HG02943 (cell line): ENCODE measurements around the gene HOXB3.

Source experiments
- ATAC-seq: cut with Tn5 transposase; IDR thresholded peaks from one replicate; pipeline ENCODE4 v1.9.1; 2021; ENCODE audit warnings: mild to moderate bottlenecking, low read depth, moderate library complexity; ENCODE audit not compliant: unreplicated experiment

The HOXB3 gene

DNA sequence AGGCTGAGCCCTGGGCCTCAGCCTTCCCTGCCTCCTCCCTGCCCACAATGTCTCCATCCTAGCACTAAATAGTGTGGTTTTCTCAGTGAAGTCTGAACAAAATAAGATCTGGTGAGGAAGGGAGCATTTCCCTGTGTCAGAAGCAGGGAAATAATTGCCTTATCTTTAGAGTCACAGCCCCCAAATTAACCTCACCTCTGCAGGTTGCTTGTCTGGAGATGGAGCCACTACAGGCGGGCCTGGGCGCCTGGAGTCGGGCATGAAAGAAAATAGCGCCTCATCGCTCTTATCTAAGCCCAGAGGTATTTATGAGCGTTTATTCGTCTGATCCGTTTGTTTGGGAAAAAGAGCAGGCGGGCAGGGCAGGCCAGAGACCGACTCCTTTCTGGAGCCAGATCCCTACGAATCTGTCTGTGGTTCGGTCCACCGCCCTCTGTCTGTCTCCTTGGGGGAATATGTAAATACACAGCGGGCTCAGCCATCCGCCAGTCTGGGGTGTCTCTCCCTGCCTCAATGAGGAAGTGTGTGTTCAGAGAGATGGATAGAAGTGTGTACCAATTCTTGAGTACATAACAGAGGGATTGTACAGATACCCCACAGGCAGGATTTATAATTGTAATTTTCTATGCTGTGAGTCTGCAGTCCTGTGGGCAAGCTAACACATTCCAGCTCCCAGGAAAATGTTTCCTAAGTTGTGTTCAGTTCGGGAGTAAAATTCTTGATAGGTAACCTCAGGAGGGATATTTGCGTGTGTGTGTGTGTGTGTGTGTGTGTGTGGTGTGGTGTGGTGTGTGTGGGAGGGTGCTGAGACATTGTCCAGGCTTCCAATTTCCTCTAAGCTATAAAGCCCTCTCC is 10.4 kb upstream of the HOXB3 start:
- ATAC-seq, result no peak

DNA sequence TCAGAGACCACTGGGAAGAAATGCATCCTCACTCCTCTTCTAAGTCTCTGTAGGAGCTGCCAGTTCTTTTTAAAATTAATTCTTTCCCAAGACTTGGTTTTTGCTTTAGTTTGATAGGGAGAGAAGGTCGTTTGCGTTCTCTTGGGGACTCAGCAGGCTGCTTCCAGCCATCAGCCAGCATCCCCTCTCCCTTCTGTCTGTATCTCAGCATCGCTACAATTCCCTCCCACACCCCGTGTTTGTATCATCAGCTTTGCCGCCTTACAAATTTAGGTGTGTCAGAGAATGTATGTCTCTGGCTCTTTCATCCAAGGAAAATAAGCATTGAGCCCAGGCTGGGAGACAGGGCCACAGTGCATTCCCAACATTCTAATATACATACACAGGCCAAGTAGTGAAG is 9.3 kb upstream of the HOXB3 start:
- no peak for ATAC-seq

DNA sequence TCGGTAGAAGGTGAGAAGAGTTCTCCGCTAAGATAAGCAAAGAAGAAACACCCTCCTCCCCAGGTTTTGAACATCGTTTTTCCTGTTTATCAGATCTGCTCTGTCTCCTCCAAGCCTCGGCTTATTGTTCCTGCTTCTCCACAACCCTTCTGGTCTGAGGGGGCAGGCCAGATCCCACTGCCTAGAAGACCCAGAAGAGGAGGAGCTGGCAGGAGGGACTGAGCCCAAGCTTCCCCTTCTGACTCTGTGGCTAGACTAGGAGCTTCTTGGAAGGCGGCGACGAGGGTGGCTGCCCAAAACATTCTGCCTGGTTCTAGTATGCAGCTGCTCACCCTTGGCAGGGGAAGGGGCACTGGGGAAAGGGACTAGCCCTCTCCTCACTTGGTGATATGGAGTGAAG is 8.7 kb upstream of the HOXB3 start:
- ATAC-seq, result no peak

DNA sequence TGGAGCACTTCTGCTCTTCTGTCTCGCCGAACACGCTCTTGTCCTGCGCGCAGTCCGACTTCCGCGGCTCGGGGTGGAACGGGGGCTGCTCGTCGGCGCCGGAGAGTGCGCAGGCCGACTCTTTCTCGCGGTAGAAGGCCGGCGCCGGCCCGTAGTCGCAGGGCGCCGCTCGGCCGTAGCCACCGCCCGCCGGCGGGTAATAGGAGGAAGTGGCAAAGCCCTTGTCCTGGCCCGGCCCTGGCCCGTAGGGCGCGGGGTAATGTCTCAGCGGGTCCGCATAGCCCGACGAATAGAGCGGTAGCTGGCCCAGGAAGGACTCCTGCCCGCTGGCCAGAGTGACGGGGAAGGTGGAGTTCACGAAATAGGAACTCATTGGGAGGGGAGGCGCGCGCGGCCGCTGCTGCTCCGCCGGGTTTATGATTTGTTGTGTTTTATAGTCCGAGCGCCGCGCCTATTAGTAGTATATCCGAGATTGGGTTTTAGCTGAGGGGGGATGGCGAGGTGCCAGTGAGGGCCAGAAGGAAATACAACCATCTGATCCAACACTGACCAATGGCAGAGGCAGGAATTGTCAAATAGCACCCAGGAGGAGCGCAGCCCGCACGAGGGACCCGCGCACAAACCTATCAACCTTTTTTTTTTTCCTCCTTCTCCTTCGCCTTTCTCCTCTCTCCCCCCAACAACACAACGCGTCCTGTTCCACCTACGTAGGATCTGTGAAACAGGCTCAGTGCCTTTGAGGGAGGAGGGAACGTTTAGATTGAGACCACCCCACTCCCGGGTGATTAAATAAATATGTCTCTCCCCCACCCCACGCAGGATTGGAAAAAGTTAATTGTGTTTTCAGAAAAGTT is 8.0 kb upstream of the HOXB3 start:
- ATAC-seq, result no peak

DNA sequence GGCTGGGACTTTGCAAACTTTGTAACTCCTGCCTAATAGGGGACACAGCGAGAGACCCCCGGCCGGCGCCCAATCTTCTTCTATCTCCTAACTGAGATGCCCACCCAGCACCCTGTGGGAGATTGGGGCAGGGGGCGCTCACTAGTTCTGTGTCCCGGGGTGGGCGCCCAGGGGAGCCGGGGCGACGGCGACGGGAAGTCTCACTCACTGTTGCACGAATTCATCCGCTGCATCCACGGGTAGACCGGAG is 7.4 kb upstream of the HOXB3 start:
- no peak for ATAC-seq

DNA sequence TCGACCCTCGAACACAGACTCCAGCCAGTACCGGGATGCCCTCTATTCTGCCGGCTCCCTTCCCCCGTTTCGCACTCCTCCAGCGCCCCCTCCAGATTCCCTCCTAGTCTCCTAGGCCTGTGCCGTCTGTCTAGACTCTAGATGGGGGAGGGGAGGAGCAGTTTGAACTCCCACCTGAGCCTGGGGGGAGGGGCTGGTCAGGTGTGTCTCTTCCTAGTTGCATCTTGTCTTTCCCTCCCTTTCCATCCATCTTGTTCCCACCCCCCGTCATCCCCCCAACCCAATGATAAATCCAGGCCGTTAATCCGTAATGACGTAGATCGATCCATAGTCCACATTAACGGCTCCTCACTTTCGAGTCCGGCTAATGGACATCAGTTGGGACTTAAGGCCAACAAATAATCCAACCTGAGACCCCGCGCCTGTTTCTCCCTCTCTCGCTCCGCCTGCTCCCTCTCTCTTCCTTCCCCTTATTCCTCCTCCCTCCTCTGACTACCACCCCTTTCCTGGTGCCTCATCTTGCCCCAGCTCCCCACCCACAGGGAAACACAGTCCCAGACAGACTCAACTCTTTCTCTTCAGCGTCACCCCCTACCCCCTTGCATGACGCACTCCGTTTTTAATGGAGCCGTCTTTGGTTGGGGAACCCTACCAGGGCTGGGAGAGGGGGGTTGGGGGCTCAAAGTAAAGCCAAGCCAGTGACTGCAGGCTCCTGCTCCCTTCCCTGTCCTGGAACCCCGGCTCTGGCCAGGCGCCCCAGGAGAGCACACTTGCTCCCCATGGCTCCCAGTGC is 6.9 kb upstream of the HOXB3 start:
- ATAC-seq, result no peak

DNA sequence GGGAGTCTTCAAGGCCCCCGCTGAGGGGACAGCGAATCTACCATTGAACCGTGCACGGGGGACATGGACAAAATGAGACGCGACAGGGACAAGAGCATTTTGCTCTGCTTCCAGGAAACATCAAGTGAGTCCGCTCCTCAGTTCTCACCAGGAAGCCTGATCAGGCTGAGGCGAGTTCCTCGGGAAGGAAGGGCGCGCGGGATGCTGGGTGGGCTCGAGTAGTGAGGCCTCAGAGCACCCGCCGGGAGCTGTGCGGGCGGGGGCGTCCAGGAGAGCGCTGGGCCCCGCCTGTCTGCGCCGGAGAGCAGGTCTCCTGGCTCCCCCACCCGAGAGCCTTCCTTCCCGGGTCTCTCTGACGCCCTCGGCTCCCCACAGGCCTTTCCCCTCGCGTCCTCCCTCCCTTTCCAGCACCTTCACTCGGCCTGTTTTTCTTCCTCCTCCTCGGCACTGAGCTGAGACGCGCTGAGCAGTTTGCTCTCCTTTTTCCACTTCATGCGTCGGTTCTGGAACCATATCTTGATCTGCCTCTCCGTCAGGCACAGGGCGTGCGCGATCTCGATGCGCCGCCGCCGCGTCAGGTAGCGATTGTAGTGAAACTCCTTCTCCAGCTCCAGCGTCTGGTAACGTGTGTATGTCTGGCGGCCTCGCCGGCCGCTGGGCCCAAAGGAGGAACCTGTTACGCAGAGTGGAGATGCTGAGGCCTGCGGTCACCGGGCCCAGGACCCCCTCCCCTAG is 6.1 kb upstream of the HOXB3 start:
- ATAC-seq, result no peak

DNA sequence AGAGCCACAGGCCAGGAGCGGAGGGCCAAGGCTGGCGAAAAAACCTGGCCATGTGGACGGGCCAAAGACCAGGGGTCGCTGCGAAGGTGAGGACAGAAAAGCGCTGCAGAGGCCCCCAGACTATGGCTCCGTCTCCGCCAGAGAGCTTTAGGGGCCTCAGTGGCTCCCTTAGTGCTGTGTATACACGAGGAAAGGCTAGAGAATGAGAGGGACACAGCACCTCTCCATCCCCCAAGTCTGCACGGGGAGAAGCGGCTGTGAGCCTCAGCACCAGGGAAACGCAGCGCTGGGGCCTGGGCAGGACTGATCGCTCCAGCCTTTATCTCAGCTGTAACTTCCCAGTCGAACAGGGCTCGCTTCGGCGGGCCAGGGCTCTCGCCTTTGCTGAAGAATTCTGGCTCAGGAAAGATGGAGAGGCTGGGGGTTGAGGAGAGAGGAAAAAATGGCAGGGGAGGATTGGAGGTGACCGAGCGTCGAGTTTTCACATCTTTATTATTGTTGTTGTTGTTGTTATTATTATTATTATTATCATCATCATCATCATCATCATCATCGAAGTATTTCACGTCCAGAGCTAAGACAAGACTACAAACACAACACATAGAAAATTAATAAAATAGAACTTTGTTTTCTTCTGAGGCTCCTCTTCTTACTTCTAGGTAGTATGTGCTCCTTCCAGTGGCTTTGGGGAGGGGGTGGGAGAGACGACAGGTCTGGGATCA is 5.4 kb upstream of the HOXB3 start:
- no peak for ATAC-seq

DNA sequence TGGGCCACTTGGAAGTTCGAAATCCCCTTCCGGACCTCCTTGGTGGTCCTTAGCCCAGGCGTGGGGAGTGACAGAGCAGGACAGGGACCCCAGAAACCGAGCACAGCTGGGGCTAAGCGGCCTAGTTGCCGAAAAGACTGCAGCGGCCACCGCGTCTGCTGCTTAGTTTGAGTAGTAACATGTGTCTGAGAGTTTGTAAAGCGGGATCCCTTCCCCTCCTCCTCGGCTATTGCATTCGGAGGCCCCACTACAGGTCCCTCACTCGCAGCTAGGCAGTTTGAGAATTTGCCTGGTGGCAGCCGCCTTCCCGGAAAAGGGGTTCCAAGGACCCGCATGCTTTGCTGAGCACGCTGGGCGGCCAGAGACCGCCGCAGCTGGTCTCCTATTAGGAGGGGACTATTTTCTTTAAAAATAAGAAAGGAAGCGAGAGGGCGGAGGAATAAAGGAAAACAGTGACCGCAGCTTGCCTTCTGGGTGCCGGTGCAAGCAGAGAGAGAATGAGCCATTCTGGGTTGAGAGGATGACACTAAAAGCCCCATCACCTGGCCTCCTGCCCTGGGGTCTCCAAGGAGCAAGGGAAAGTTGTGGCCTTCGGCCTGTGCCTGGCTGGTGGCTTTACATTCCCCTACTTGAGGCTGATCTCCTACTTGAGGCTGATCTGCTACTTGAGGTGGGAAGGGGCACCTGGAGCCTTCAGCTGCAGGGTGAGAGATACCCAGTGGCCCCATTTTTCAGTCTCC is 4.7 kb upstream of the HOXB3 start:
- ATAC-seq, result no peak

DNA sequence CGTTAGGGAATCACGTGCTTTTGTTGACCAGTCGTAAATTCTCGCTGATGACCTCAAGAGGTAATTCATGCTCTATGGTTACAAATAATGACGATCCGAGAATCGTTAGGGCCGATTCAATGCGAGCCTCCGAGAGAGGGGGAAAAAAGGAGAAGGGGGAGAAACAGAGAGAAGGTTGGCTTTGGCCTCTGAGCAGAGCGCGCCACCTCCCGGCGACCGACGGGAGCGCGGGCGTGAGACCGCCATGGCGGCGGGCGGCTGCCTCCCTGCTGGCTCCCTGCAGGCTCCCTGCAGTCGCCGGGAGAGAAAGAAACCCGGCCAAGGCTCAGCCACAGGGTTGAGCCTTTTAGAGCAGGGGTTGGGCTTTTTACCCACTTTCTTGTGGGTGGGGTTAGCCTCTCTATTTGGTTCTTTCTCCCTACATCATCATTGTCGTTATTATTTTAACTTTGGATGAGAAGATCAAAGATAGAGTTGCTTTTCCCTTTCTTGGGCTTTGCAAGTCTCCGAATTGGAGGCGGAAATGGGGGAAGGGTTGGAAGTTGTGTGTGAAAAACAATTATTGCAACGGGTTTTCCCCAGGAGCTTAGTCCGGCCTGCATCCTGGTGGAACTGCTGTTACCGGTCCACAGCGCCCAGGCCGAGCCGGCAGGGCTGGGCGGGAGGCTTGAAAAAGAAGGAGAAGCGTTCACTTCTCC is 3.9 kb upstream of the HOXB3 start:
- ATAC-seq, result no peak

DNA sequence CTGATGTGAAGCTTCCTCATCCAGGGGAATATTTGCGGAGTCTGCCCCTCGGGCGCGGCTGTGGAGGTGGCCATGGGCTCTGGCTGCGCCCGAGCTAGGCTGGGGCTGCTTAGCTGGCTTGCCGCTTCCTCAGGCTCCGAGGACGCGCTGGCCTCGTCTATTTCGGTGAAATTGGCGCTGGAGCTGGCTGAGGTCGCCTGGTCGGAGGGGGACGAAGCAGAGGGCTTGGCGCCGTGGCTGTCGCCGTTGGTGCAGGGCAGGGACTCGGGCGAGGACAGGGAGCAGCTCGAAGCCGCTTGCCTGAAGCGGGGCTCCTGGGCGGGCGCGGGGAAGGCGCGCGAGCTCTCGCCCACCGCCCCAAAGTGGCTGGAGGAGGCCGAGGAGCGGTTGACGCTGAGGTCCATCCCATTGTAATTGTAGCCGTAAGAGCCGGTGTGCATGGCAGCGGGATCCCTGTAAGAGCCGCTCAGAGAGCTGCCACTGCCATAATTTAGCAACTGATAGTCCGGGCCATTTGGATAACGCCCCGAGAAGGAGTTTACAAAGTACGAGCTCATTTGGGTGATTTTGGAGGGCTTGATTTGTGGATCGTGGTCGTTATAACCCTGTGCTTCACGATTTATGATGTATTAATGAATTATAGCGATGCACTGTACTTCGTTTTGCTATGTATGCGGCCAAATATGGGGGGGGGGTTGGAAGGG is 3.2 kb upstream of the HOXB3 start, which contains the start of gene HOXB5:
Gene HOXB5 (minus strand): TSS at position 654 of the 704 bp plus-strand sequence. CDS start 97 bp downstream, at position 557.
- ATAC-seq, result no peak

DNA sequence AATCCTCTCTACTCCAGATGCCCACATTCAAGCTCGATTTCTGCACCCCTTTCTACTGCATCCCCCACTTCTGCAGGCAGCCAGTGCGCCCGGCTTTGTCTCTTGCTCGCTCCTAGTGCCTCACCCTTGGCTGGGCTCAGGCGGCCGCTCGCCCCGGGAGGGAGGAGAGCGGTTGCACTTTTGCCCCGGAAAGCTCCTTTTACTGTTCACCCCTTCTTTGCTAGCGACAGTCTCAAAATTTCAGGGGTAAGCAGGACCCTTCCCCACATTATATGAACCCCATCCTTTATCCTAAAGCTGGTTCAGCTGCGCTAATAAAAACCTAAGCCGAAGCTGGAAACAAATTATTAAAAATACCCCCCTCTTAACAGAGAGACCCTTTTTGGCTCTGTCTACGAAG is 2.5 kb upstream of the HOXB3 start:
- no peak for ATAC-seq

DNA sequence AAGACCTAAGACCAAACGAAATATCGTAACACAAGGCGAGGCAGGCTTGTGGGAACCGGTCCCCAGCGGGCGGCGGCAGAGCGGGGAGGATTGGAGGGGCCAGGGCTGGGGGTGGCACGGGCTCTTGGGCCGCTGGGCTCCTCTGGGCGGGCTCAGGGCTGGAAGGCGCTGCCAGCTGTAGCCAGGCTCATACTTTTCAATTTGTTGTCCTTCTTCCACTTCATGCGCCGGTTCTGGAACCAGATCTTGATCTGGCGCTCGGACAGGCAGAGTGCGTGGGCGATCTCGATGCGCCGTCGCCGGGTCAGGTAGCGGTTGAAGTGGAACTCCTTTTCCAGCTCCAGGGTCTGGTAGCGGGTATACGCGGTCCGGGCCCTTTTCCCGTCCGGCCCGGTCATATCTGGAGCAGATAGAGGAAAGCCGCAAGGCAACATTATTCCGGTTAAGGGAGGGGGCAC is 2.0 kb upstream of the HOXB3 start:
- no peak for ATAC-seq

DNA sequence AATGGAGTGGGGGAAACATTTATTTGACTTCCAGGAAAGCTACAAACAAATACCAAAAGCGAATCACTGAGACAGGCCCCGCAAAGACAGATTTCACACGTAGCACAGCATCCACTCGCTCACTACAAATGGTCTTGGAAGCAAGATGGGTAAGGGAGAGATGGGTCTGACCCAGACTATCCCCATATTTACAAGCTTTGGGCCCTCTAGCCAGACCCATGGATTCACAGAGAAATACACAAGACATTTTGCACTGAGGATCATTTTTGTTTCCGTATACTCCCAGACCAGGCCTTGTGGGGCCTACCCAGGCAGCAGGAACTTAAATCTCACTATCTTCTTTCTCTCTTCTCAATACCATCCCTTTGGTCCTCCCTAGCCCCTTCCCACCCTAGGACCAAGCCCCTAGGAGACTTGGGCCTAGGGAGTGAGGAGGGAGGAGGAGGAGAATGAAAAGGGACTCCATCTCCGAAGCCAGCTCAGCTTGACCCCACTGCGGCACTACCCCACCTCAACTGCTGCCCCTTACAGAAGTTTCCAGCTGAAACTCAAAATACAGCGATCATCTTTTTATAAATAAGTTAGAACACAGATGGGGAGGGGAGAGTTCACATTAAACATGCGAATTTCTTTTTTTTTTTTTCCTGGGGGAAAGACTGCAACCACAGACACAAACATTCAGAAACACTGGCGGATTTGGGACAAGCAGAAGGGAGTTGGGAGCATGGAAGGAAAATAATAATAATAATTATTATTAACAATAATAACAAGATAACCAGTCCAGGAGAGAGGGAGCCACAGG is 1.4 kb upstream of the HOXB3 start:
- no peak for ATAC-seq

DNA sequence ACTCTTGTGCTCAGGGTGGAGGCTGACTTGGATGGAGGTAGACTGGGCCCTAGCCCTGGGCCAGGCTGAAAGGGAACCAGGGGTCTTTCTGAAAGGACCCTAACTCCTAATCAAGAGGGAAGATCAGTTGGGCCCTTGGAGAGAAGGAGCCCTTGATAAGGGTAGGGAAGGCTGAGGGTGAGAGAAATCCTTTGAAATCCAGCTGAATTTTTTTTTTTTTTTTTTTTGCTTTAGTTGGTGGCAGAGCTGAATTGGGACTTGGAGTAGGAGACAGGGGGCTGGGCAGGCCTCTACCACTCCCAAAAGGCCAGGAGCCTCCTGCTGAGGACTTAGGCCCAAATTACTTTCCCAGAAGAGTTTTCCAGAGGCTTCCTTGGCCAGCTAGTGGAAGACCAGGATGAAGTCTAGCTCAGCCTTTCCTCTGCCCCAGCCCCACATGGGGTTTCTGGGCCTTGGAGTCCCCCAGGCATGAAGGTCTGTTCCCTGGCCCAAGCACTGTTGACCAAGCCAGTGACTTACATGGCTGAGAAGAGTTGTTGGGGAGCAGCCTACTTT is 643 bp upstream of the HOXB3 start:
- ATAC-seq, result no peak

DNA sequence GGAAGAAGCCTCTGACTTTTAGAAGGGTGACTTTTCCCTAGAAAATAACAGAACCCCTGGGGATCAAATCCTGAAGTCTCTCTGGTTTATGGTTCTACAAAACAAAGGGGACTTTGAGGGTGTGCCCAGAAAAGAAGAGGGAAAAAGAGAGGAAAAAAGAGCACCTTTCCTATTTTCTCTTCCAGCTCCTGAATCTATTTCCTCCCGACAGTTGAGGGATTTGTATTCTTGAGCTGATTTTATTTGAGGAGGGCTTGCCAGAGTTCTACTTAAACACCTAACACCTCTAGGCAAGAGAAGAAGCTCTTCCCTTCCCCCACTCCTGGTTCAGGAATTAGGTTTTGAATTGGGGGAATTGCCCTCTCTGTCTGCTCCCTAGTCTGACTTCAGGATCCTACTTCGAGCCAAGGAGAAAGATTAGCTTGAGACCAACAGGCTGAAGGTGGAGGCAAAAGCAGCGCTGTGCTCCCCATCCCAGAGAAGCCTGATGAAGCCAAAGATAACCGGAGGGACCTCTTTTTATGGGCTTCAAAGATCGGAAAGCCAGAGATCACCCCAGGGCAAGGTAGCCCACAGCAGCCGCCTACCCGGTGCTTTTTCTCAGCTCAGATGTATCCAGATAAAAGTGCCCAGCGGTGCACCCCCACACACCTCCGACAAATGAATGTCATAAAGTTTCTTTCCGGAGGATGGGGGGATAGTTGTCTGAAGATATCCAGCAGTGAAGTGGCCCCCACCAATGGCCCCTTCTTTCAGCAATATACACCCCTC is 796 bp downstream of the HOXB3 start:
- ATAC-seq, result no peak
